Activated T-cell treated with anti-CD3 and anti-CD28 coated beads for 24 hours (primary cell): ENCODE results near the gene KCNJ6.
"Not testable (repeated sequence)": the region's sequence is repeated elsewhere in the genome, so short reads cannot be mapped to it uniquely, and the experiment has no call there.

ENCODE experiments used
- DNase-seq: peaks from one replicate; pipeline ENCODE4 v3.0.0-alpha.2; 2020; ENCODE audit warnings: low read depth

Gene KCNJ6

DNA sequence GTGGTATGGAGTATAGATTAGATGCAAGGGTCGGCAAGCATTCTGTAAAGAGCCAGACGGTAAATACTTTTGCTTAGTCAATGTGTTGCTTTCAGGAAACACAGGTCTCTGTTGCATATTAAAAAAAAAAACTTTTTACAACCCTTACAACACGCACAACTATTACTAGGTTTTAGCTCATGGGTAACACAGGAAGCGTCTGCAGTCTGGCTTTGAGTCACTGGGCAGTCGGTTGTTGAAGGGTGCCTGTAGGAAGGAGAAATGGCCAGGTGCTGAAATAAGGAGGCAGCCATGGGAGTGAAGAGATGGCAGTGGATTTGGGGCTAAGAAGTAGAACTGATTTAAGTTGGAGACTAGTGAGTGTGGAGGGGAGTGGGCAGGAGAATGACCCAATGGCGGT lies 192.1 kb downstream of the KCNJ6 start:
- no peak for DNase-seq

- DNase-seq: no peak
Observed at GRCh38 chr21:37717534-37717933, 198.7 kb downstream of the KCNJ6 start.

DNA sequence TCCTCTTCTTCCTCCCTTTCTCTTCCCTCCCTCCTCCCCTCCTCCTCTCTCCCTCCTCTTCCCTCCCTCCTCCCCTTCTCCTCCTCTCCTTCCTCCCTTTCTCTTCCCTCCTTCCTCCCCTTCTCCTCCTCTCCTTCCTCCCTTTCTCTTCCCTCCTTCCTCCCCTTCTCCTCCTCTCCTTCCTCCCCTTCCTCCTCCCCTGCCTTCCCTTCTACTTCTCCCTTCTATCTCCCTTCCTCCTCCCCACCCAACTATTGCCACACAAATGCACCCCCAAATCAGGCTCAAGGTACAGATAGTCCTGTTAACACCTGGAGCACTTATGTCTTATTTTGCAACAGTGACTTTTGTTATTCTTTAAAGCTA lies 203.7 kb downstream of the KCNJ6 start:
- not testable (repeated sequence) for DNase-seq

DNA sequence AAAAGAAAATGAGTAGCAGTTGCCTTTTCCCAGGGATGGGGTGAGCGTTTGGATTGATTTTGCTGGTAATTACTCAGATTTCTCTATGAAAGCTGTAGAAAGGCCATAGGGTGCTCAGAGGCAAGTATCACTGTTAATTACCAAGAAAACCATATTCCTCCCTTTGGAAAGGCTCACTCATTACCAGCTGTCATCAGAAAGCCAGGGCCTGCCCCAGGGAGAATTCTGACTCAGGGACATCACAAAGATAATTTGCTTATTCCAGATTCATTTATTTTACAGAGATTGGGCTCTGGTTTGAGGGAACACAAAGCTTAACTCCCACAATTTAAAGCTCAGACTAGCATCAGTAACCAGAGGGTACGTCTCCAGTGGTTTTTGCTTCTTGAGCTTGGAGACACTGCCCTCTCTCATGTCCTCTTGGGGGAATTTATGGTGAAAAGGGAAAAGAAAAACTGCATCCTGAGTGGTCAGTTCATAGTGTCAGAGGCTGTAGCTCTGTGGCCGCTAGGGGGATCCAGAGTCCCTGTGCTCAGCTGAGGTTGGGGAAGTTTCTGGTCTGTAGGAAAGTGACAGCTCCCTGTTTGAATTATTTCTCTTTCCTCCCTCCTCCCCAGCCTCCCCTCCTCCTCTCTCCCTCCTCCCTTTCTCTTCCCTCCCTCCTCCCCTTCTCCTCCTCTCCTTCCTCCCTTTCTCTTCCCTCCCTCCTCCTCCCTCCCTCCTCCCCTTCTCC lies 204.3 kb downstream of the KCNJ6 start:
- peak; percentile 11 for DNase-seq

DNA sequence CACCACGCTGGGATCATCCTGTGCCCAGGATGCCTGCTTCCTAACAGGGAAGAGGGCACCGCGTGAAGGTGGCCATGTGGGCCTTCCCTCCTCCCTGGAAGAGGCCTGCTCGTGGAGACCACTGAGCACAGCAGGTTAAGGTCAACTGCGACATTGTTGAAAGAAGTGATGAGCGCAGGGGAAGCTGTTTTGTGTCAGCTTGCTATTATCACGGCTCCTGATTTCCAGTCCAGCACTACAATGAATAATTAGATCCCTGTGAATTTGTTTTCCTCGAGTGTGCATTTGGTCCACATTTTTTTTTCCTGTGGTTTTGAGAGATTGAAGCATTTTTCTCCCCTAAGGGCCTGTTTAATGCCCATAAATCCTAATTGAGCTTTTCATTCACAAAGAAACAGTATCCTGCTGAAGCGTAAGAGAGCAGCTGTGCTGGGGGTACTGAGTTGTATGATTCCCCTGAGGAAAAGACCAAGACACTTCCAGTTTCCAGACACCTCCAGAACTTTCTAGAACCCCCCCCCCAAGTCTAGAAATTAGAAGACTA lies 204.9 kb downstream of the KCNJ6 start:
- no peak for DNase-seq

DNA sequence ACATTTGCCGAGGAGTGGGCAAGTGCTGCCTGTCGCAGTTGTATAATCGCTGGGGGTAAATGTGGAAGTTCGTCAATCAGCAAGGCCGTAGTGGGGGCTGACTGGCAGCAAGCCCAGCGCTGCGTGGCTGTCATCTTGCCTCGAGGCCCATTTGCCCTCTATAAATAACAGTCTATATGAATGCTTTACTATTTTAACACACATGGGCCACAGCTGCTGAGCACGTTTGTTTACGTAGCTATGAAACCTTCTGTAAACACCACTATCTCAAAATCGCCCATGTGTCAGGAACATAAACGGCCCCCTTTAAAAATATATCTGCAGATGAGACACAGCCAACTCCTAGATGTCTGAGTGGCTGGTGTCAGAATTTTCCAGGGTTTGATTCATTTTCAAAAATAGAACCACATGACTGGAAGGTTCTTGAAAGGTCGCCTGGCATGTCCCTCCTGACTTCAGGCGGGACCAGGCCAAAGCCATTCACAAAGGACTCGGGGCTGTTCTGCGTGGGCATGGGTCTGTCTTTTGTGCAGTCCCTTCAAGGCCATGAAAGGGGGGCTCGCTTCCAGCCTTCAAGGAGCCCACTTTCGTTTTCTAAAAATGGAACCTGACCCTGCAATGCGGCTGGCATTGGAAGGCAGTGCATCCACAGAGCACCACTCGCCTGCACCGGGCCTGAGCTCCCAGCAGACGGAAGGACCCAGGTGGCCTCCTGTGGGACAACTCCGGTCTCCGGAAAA lies 205.5 kb downstream of the KCNJ6 start:
- no peak for DNase-seq

GRCh38 chr21:37704751-37705150 lies 211.5 kb downstream of the KCNJ6 start:
- DNase-seq: no peak

DNA sequence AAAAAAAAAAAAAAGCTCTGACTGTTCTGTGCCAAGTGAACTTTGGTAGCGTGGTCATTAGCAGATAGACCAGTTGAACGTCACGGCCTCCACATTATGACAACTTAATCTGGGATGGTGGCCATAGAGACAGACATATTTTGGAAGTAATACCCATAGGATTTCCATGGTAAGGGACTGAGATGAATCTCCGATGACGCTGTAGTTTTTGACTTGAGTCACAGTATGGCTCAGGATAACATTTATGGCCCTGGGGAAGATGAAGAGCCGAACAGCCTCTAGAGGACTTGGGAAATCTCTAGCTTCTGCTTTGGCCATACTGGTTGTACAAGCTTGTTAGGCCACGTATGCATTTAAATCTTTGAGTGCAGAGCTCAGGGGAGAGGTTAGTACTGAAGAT lies 214.0 kb downstream of the KCNJ6 start:
- DNase-seq: no peak

DNA sequence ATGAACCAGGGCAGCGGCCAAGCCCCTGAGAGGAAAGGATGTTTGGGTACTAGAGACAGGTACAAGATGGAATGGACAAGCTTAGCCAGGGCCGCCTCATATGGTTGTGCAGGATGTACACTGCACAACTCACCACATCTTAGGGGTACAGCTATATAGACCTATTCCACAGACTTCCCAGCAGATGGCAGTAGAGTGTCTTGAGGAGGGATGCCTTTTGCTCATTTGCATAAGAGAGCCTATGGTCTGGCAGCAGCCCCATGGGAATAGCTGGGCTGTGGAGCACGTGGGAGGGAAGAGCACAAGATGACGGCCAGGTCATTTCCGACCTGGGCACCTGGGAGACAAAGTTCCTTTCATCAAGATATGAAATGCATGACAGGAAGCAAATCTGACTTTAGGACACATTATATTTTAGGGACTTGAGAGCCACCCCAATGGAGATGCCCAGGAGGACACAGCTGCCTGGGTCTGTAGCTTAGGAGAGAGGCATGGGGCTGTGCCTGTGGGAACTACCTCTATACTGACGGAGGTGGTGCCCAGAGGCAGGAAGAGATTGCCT lies 215.5 kb downstream of the KCNJ6 start:
- no peak for DNase-seq

DNA sequence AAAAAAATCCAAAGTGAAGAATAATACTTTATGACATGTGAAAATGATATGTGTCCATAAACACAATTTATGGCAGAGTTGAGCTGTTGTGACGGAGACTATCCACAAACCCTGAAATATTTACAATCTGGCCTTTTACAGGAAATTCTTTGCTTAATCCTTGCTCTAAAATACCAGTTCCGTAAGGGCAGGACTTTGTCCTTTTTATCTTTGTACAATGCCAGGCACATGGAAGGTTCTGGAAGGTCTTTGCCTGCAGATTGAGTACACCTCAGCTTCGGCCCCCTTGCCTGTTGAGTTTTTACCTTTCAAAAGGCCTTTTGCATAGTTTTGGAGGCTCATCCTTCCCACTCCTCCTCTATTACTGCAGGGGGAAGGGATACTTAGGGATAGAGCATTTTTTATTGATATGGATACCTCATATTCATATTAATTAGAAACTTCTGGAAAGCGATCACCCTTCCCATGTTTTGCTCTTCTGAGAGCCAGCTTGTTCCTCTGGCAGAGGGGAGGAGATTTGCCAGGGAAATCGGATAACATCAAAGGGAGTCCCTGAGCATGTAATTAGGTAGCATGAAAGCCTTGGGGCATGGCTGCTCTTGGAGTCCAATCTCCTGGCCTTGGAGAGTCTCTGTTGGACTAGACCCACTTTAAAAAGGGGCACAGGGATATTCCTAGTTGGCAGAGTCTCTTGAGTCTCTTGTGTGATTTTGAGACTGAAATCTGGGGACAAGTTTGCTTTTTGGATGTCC lies 217.1 kb downstream of the KCNJ6 start:
- DNase-seq: no peak

DNA sequence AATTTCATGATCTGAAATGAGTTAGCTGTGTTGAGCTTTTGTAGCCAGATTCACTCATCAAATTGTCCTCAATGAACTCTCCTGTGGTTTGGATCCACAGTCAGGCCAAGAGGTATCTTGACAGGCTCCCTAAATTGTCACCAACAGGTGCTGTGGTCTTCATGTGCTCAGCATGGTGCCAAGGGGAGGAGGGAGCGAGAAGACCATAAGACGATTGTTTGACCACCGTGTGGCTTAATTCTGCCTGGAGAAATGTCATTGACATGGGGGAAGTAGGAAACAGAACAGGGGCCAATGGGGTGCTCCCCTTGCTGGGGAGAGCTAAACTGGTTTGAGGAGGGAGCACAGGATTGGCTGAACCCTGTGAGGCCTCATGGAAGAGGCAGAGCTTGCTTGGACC lies 219.3 kb downstream of the KCNJ6 start:
- DNase-seq: no peak

GRCh38 chr21:37695111-37695510 lies 221.1 kb downstream of the KCNJ6 start:
- no peak for DNase-seq

DNA sequence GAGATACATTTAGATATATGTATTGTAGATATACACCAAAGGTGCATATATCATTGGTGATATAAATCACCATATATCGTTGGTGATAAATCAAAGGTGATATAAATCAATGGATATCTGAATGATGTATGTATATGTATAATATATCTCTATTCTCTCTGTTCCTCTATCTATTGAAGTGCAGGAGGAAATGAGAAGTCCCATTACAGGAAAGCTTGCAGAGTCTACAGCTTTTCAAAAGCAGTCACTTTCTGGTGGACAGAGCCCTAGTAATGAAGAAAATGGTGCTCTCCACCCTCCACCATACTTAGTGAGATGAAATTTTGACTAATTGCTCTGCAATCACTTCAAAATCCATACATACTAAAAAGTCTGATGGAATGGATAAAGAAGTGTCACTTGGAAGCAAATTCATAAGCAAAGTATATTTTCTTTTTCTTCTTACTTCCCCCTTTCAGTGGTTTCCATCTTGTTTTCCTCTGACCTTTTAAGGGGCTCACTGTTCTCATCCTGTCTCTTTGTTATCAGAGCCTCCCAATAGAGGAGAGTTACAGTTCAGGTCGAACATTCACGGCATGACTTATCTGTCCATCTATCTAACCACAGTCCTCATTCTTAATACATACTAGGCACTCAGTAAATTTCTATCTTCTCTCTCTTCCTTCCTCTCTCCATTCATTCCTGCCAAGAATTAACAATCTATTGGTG lies 227.2 kb downstream of the KCNJ6 start:
- no peak for DNase-seq

GRCh38 chr21:37686991-37687810 lies 229.1 kb downstream of the KCNJ6 start:
- no peak for DNase-seq

DNA sequence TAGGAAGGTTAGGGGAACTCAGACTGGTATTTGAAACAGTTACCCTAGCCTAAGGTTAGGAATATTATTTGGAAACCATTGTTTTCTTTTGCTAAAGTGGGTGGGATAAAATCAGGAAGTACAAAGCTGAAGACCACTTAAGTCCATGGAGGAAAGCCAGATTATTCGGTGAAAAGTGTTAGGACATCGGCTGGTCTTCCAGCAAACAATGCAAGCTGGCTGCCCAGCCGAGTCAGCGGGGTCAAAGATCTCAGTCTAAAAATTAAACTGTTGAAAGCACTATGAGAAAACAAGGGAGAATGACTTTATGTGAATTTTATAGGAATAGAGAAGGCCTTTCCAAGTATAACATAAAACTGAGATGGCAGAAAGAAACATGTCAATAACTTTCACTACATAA lies 231.7 kb downstream of the KCNJ6 start:
- DNase-seq: no peak

GRCh38 chr21:37684115-37684493 lies 232.2 kb downstream of the KCNJ6 start:
- DNase-seq: no peak

GRCh38 chr21:37683396-37684114 lies 232.7 kb downstream of the KCNJ6 start:
- DNase-seq: no peak

DNA sequence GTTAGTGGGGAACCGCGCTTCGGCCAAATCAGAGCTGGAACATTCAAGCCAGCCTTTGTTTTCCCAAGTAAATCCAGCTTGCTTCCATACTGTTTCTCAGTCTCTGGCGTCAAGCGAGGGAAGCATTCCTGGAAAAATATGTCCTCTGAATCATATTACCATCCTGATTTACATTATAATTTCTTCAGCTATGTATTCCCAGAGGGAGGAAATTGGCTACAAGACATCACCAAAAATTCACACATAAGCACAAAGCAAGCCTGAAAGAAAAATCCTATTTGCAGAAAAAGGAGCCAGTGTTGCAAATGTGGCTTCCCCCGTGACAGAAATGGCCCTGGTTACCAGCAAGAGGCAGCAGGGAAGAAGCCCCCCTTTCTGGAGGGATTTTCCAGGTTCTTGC lies 233.3 kb downstream of the KCNJ6 start:
- DNase-seq: no peak

DNA sequence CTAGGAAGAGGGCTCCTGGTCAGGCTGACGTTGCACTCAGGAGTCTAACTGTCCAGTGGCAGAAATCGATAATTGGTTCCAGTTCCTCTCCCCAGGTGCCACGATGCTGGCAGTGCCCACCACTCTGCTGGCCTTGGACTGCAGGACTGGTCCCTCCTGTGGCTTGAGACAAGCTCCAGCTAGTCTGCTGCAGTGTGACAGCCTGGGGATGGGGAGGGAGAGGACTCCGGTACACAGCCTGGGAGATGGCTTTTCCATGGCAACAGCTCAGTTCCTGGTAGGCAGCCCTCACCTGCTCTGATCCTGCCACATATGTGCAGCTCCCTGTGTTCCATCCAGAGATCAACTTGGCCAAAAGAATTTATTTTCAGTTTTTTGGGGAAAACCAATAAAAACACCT lies 239.3 kb downstream of the KCNJ6 start:
- DNase-seq: no peak

GRCh38 chr21:37675202-37675801 lies 241.0 kb downstream of the KCNJ6 start:
- DNase-seq: peak; percentile 20
